HG03108 (cell line): ENCODE measurements around the gene OCIAD2.
A peak's percentile ranks its signal among the peaks of the same experiment; 100 is the strongest.
"Not testable (repeated sequence)": the region's sequence is repeated elsewhere in the genome, so short reads cannot be mapped to it uniquely, and the experiment has no call there.

Experiments used
- ATAC-seq: cut with Tn5 transposase; IDR thresholded peaks from one replicate; pipeline ENCODE4 v1.9.1; 2021; ENCODE audit warnings: moderate library complexity; ENCODE audit not compliant: unreplicated experiment

OCIAD2 gene

GRCh38 chr4:48907706-48908477 lies 1.3 kb upstream of the OCIAD2 start:
- ATAC-seq, result no peak

GRCh38 chr4:48905363-48906015 lies 1.1 kb downstream of the OCIAD2 start:
- ATAC-seq, result no peak

GRCh38 chr4:48904541-48905142 lies 1.9 kb downstream of the OCIAD2 start:
- no peak for ATAC-seq

- no peak for ATAC-seq
These were observed 2.5 kb downstream of the OCIAD2 start for GRCh38 chr4:48904101-48904500.

DNA sequence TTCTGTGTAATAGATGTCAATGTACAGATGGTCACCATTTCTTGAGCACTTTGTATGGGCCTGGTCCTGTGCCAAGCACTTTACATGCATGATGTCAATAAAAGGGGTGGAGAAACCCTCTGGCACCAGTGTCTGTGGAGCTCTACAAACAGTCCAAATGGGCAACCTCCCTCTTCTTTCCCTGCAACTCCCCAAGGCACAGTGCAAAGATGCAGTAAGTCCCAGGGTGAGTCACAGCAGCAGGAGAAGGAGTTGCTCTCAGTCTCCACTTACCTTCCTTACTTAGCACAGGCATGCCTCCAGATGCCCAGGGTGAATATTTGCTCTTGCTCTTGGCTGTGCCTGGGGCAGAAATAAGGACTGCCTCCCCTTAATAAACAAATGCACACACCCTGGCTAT lies 4.3 kb downstream of the OCIAD2 start:
- ATAC-seq, result no peak

DNA sequence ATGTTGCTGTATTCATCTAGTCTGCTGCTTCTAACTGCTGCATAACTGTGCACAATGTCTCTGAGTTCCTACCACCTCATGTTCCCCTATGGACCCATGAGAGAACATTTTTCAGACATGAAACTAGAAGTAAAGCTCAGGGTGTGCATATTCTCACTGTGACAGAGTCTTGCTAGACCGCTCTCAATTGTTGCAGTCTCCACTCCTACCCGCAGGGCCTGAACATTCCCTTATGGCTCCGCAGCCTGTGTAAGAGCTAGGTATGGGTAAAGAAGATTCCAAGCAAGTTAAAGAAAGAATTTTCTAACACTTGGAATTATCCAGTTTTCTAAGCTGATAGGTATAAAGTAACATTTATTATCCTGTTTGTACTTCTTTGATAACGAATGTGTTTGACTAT lies 5.4 kb downstream of the OCIAD2 start:
- no peak for ATAC-seq

GRCh38 chr4:48899950-48900349 lies 6.6 kb downstream of the OCIAD2 start:
- ATAC-seq, result no peak

- no peak for ATAC-seq
These were observed 7.2 kb downstream of the OCIAD2 start for GRCh38 chr4:48899432-48899749.

GRCh38 chr4:48898733-48899431 lies 7.7 kb downstream of the OCIAD2 start:
- ATAC-seq, result peak; percentile 62

DNA sequence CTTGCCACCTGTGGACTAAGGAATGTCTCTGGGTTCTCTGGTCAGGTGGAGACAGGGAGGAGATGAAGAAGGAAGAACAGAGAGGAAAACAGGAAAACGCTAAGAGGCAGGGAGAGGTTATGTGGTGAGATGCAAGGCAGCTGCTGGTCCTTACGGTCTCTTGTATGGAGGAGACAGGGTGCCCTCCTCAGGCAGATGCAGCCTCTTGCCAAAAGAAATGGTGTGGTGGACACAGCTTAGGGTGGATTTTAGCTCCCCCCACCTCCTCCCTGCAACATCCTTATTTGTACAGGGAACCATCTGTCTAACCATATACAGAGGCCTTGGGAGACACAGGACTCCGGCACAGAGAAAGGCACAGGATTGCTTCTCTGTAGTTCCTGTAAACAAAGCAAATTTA lies 9.7 kb downstream of the OCIAD2 start:
- ATAC-seq, result no peak

GRCh38 chr4:48891028-48891619 lies 15.4 kb downstream of the OCIAD2 start:
- ATAC-seq, result no peak

- not testable (repeated sequence) for ATAC-seq
These were observed 16.8 kb downstream of the OCIAD2 start for GRCh38 chr4:48889750-48890149.

GRCh38 chr4:48881646-48882045 lies 24.9 kb downstream of the OCIAD2 start:
- ATAC-seq, result not testable (repeated sequence)

- no peak for ATAC-seq
These were observed 26.8 kb downstream of the OCIAD2 start for GRCh38 chr4:48879561-48880442.

GRCh38 chr4:48877827-48878535 lies 28.6 kb downstream of the OCIAD2 start:
- ATAC-seq, result no peak

DNA sequence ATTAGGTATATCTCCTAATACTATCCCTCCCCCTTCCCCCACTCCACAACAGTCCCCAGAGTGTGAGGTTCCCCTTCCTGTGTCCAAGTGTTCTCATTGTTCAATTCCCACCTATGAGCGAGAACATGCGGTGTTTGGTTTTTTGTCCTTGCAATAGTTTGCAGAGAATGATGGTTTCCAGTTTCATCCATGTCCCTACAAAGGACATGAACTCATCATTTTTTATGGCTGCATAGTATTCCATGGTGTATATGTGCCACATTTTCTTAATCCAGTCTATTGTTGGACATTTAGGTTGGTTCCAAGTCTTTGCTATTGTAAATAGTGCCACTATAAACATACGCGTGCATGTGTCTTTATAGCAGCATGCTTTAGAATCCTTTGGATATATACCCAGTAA lies 41.9 kb downstream of the OCIAD2 start:
- not testable (repeated sequence) for ATAC-seq

DNA sequence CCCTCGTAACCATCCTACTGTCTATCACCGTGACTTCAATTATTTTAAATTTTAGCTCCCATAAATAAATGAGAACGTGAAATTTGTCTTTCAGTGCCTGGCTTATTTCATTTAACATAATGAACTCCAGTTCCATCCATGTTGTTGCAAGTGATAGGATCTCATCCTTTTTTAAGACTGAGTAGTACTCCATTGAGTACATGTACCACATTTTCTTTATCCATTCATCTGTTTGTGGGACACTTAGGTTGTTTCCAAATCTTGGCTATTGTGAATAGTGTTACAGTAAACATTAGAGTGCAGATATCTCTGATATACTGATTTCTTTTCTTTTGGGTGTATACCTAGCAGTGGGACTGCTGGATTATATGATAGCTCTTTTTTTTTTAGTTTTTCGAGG lies 42.8 kb downstream of the OCIAD2 start:
- ATAC-seq, result no peak

DNA sequence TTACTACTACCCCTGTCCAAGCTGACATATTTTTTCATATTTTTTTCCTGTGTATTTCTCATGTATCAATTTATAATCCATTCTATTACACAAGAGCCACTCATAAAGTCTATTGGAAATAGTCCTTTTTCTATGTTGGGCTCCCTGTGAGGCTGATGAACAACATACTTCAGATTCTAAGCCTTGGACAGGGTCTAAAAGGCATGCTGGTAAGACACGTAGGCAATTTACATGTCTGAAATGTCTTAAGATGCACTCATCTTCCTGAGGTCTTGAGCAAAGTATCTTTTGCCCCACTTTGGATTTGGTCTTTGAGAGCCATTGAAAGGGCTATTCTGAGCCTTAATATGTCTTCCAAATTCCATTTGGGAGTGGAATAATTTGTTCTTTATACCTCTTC lies 43.9 kb downstream of the OCIAD2 start:
- no peak for ATAC-seq

DNA sequence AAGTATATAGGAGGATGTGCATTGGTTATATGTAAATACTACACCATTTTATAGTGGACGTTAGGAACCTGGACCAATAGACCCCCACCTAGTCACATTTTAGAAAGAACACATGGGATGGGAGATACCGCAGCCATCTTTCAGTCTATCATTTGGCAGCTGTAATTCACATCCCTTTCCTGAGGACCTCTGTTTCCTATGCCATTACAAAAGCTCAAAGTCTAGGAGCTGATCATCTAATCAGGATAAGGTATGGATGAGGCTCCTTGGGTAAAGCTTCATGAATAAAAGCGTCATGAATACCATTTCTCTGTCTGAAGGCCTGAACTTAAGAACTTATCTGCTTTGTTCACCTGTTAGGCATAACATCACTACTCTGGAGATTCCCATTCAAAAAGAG lies 44.5 kb downstream of the OCIAD2 start:
- no peak for ATAC-seq

DNA sequence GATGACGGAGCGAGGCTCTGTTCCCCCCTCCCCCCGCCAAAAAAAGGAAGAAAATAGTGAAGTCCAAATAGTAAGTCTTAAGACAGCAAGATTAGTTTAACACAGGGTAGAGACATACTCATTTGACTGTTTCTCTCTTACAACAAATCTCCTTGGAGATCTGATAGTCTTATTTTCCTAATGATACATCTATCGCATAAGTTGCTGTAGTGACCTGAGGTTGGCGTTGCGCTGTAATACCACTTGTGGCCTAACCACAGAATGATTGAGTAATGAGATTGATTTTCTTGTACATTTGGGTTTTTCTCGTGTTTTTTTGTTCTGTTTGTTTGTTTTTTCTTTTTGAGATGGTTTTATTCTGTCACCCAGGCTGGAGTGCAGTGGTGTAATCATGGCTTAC lies 48.4 kb downstream of the OCIAD2 start:
- ATAC-seq, result no peak
